Measurements from ENCODE around the gene DDX11.

DNA sequence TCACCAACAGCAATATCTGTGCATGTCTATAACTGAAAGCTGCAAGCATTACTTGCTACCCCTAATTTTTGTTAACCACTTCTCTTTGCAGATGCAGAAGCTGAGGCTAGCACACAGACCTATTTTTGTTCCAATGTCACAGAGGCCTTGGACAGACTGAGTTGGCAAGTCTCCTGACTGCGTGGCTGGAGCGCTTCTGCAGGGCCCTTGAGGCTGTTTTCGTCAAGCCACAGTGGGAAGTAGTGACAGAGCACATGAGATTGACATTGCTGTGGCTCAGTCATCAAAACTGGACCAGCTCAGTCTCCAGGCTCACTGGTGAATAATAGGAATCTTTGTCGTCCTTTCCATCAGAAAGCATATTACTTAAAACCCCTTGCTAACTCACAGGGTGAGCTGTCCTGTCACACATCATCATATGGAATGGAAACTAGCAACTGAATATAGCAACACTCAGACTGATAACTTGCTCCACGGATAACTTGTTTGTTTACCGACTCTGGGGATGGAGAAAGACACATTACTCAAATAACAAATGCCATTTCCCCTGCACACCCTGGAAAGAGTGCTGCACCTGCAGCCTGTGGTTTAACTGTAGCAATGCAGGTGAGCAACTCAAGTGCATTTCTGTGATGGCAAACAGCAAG, 43.6 kb upstream of the DDX11 start:
- TF ChIP-seq, protein P1, sequence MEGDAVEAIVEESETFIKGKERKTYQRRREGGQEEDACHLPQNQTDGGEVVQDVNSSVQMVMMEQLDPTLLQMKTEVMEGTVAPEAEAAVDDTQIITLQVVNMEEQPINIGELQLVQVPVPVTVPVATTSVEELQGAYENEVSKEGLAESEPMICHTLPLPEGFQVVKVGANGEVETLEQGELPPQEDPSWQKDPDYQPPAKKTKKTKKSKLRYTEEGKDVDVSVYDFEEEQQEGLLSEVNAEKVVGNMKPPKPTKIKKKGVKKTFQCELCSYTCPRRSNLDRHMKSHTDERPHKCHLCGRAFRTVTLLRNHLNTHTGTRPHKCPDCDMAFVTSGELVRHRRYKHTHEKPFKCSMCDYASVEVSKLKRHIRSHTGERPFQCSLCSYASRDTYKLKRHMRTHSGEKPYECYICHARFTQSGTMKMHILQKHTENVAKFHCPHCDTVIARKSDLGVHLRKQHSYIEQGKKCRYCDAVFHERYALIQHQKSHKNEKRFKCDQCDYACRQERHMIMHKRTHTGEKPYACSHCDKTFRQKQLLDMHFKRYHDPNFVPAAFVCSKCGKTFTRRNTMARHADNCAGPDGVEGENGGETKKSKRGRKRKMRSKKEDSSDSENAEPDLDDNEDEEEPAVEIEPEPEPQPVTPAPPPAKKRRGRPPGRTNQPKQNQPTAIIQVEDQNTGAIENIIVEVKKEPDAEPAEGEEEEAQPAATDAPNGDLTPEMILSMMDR (IDR thresholded peaks at IDR 0.05): no peak
- no peak for TF ChIP-seq POLR2AphosphoS5 (IDR thresholded peaks at IDR 0.05)
